Pancreas (tissue), 10 donors: ENCODE measurements around the gene PISD. TPM values are rescaled to one million over a fixed set of nuclear protein-coding genes. Genes with fewer than 3 reads are reported as not detected.

Experiments
- ATAC-seq, 4 donors: fragments of 200-7000 bp; cut with Tn5 transposase; one replicate each; pipeline versions ENCODE4 v1.8.0 to v1.9.1; 2020; ENCODE audit warnings: mild to moderate bottlenecking in 4 of 4, moderate library complexity in 4 of 4
- DNase-seq, 6 donors: peaks; one replicate each; pipeline ENCODE4 v3.0.0-alpha.2; 2020
- FAIRE-seq: peaks from 2 replicates; lab custom pipeline; 2012; peaks lifted over from hg19 to GRCh38; lab: Jason Lieb, UNC
- H3K27ac ChIP-seq, 4 donors: fragments of 200-600 bp; sonication (generic); 1 replicate in 3 of 4; 2 replicates in 1 of 4; pipeline versions ENCODE4 v1.5.0 to v1.8.0; 2020
- H3K27me3 ChIP-seq, 4 donors: fragments of 200-600 bp; one replicate each; pipeline ENCODE4 v1.8.0; 2021
- H3K36me3 ChIP-seq, 3 donors: fragments of 200-600 bp; sonication (generic) in 1 of 3; one replicate each; pipeline versions ENCODE4 v1.5.0 to v1.8.0; 2020 to 2021
- H3K4me1 ChIP-seq, 3 donors: fragments of 200-600 bp; one replicate each; pipeline ENCODE4 v1.8.0; 2021
- H3K4me3 ChIP-seq, 4 donors: fragments of 200-600 bp; sonication (generic) in 2 of 4; one replicate each; pipeline versions ENCODE4 v1.5.0 to v1.8.0; 2020 to 2021
- H3K9me3 ChIP-seq, 4 donors: fragments of 200-600 bp; one replicate each; pipeline ENCODE4 v1.8.0; 2021
- CTCF ChIP-seq, 4 donors: fragments of 200-600 bp; sonication (generic) in 3 of 4; IDR thresholded peaks; one replicate each; pipeline versions ENCODE4 v1.5.0 to v1.8.0; 2021; ENCODE audit warnings: antibody characterized with exemption in 4 of 4
- WGBS, 2 donors: extraction: QIAGEN DNeasy Blood & Tissue Kit; methylation state at CpG; one replicate each; pipeline ENCODE4 v1.1.7; 2013; 5-methylcytosine and 5-hydroxymethylcytosine counted together
- intact Hi-C, 3 donors: fragments of 100-400 bp; cut with DNase I; formaldehyde crosslinking; loops; one replicate each; pipeline versions ENCODE4 v1.11.1 to v1.14.2; 2022
- polyA plus RNA-seq, 2 donors: library from polyadenylated mRNA; stranded (reverse); fragments of 200-250 nt; gene quantifications; one replicate each; pipeline ENCODE4 v1.2.3, GENCODE V29; 2013
- total RNA-seq, 6 donors: library from RNA; stranded (reverse); fragmentation: NEBNext Ultra II Directional in 4 of 6; extraction: Animal tissue kit (Norgen Biotek cat#: 25700) in 4 of 6; gene quantifications; one replicate each; pipeline versions ENCODE4 v1.2.1 to v1.2.4, GENCODE V29; 2021 to 2023
- donor health status: healthy with polysubstance abuse.
- donor health status: DM: no; HTN: no; CAD: no; lungs with moderate emphysema.
- donor health status: DM: no; HTN: no; CAD: no.
- donor health status: control.
- donor health status: control.
- donor health status: Bipolar disorder and iron deficiency.
- donor health status: DM: yes; HTN: yes; CAD: no.
- donor health status: DM: no; HTN: no; CAD: no.
- donor health status: DM: no; HTN: no; CAD: no.
- donor health status: DM: yes; HTN: yes; CAD: no.

The PISD gene
- total and polyA plus RNA-seq, 8 donors: 11.6 to 48.3 (median 19.2) TPM

DNA sequence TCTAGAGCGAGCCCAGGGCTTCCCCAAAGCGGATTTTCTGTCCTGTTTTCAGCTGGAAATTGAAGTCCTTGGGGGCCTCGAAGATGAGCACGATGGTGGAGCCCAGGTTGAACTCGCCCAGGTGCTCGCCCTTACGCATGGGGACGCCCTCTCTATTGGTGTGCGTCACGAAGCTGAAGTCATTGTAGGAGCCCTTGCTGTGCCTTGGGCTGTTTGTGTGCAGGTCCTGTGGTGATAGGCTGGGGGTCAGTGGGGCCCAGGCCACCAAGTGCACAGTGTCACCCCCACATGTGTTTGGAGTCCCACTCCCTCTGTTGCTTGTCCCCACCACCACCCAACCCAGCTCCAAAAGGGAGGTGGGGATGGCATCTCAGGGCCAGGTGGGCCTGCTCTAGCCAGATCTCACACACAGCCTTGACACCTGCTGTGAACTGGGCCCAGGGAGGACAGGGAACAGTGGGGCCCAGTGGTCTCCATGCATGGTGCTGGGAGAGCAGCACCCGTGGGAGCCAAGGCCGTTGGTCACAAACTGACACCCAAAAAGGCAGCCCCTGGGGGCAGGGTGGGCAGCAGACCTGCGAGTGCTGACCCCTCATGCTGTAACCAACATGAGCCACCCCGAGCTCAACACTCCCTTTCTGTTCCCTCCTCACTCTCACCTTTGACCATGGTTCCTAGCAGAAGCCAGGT, 42.3 kb downstream of the PISD start:
- H3K4me3 ChIP-seq: no peak overlapping the region
- peaks cover 0 to 20% (median 8%) of the 10 kb centered on the region in 3 donors for H3K36me3 ChIP-seq
- no peak overlapping the region for H3K27ac ChIP-seq
- FAIRE-seq (no peak), DNase-seq (no peak), ATAC-seq (no peak)
- 87 to 89% methylated on average over 14 of the region's 14 CpGs for WGBS, 2 donors
- H3K27me3 ChIP-seq: no peaks in the 10 kb centered on the region
- no peaks in the 10 kb centered on the region for H3K4me1 ChIP-seq
- TF ChIP-seq CTCF (IDR thresholded peaks at IDR 0.05): no peak
- intact Hi-C loops: loop anchor here in 1 of 3 donors (10.0 kb wide), 1 partner anchor 45 kb away; no protein-coding TSS in a partner anchor
- H3K9me3 ChIP-seq: no peaks in the 10 kb centered on the region

DNA sequence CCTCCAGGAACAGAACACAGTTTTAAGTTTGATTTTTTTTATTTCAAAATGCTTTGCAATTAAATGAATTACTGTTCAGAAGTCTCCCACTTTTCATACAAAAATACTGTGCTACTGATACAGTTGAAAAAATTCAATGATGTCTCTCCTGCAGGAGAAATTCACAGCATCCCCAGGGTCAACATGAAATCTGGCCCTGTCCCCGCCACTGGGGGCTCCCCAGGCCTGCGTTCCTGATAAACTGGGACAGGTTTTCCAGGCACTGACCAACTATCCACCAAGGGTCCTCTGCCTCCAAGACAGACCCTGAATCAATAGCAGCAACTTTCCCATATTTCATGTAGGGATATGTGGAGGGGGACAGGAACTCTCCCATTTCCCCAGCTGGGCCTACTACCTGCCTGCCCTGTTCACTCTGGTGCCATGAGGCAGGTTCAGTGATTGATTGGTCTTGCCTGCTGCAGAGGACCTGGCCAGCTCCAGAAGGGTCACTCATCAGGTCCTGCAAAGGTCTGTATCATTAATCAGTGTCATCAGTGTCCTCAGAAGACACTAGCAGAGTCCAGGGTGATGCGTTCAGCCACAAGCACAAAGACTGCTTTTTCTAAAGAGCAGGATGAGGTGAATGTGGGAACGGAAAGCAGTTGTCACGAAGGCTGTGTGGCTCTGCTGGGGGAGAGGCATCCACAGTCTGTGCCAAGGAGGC, 43.4 kb downstream of the PISD start:
- Histone ChIP-seq H3K27ac (no peak overlapping the region), H3K4me3 (no peak overlapping the region), H3K27me3 (no peaks in the 10 kb centered on the region), H3K9me3 (no peaks in the 10 kb centered on the region), H3K36me3 (peaks cover 0 to 20% (median 8%) of the 10 kb centered on the region in 3 donors), H3K4me1 (no peaks in the 10 kb centered on the region)
- DNase-seq (no peak), ATAC-seq (no peak), FAIRE-seq (no peak)
- intact Hi-C loops: no loop called here
- no peak for TF ChIP-seq CTCF (IDR thresholded peaks at IDR 0.05)
- 84 to 89% methylated on average over 5 of the region's 5 CpGs for WGBS, 2 donors

- peak in 1 of 4 donors; percentile 18 for ATAC-seq
- Histone ChIP-seq H3K27ac (no peak overlapping the region), H3K4me3 (no peak overlapping the region), H3K9me3 (no peaks in the 10 kb centered on the region), H3K27me3 (no peaks in the 10 kb centered on the region), H3K4me1 (no peaks in the 10 kb centered on the region), H3K36me3 (peaks cover 0 to 20% (median 8%) of the 10 kb centered on the region in 3 donors)
- 91 to 92% methylated on average over 14 to 17 of the region's 17 CpGs for WGBS, 2 donors
- no peak for FAIRE-seq
- intact Hi-C loops: no loop called here
- peak in 1 of 6 donors; percentile 59 for DNase-seq
- TF ChIP-seq CTCF (IDR thresholded peaks at IDR 0.05): no peak
Observed at GRCh38 chr22:31618057-31618456, 44.0 kb downstream of the PISD start.

DNA sequence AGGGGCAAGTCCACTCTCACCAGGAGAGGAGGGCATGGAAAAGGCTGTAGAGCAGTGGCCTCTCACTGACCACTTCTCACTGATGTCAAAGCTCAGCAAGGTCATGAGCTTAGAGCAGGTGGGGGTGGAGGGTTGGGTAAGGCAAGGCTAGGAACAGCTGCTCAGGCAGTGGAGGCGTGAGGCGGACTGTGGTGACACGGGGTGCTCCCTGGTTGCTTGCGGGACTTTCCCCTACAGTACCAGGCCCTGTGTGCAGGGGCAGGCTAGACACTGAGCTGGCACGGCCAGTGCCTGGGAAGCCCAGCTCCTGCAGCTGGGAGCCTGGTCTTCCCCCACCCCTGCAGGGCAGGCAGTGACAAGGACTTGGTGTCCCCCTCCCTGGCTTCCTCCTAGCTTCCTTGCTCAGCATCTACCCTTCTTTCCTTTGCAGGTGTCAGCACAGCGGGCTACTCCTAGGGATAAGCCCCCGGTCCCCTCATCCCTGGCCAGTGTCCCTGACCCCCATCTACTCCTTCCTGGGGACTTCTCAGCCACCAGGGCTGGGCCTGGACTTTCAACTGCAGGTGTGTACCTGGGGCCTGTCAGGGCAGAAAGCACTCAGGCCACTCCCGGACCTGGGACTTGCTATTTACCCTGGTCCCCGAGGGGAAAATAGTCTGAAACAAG, 45.6 kb downstream of the PISD start:
- no peaks in the 10 kb centered on the region for H3K4me1 ChIP-seq
- FAIRE-seq (no peak), ATAC-seq (peak in 3 of 4 donors; percentile 8 to 14 (median 13)), DNase-seq (peak in 1 of 6 donors; percentile 66)
- 83 to 91% methylated on average over 8 to 9 of the region's 9 CpGs for WGBS, 2 donors
- no peaks in the 10 kb centered on the region for H3K27me3 ChIP-seq
- H3K4me3 ChIP-seq: no peak overlapping the region
- peaks cover 0 to 20% (median 8%) of the 10 kb centered on the region in 3 donors for H3K36me3 ChIP-seq
- no peaks in the 10 kb centered on the region for H3K9me3 ChIP-seq
- intact Hi-C loops: no loop called here
- no peak overlapping the region for H3K27ac ChIP-seq
- TF ChIP-seq CTCF (IDR thresholded peaks at IDR 0.05): no peak
